GM21576 (cell line): ENCODE data around the gene GAL3ST2.
"Not testable (repeated sequence)": the region's sequence is repeated elsewhere in the genome, so short reads cannot be mapped to it uniquely, and the experiment has no call there.

ENCODE experiments used
- ATAC-seq: cut with Tn5 transposase; IDR thresholded peaks from one replicate; pipeline ENCODE4 v1.9.1; 2021; ENCODE audit warnings: mild to moderate bottlenecking, moderate library complexity; ENCODE audit not compliant: unreplicated experiment

GAL3ST2 gene

GRCh38 chr2:241746084-241746483 is 30.5 kb upstream of the GAL3ST2 start:
- no peak for ATAC-seq

- no peak for ATAC-seq
These were observed 28.0 kb upstream of the GAL3ST2 start for GRCh38 chr2:241748468-241749256.

GRCh38 chr2:241750076-241750840 is 26.4 kb upstream of the GAL3ST2 start:
- no peak for ATAC-seq

GRCh38 chr2:241751152-241751551 is 25.5 kb upstream of the GAL3ST2 start:
- ATAC-seq, result no peak

GRCh38 chr2:241751776-241752175 is 24.8 kb upstream of the GAL3ST2 start:
- no peak for ATAC-seq

- ATAC-seq, result no peak
These were observed 24.4 kb upstream of the GAL3ST2 start for GRCh38 chr2:241752253-241752652.

- ATAC-seq, result no peak
These were observed 23.8 kb upstream of the GAL3ST2 start for GRCh38 chr2:241752689-241753276.

GRCh38 chr2:241753493-241753892 is 23.1 kb upstream of the GAL3ST2 start:
- no peak for ATAC-seq

- no peak for ATAC-seq
These were observed 22.6 kb upstream of the GAL3ST2 start for GRCh38 chr2:241754042-241754441.

GRCh38 chr2:241755166-241755565 is 21.5 kb upstream of the GAL3ST2 start:
- ATAC-seq, result no peak

GRCh38 chr2:241755777-241756176 is 20.8 kb upstream of the GAL3ST2 start:
- no peak for ATAC-seq

GRCh38 chr2:241759067-241759807 is 17.4 kb upstream of the GAL3ST2 start:
- no peak for ATAC-seq

GRCh38 chr2:241759893-241760292 is 16.7 kb upstream of the GAL3ST2 start:
- not testable (repeated sequence) for ATAC-seq

- no peak for ATAC-seq
These were observed 16.3 kb upstream of the GAL3ST2 start for GRCh38 chr2:241760301-241760771.

GRCh38 chr2:241762321-241762932 is 14.2 kb upstream of the GAL3ST2 start:
- no peak for ATAC-seq

GRCh38 chr2:241762933-241763369 is 13.7 kb upstream of the GAL3ST2 start:
- no peak for ATAC-seq

- ATAC-seq, result no peak
These were observed 12.9 kb upstream of the GAL3ST2 start for GRCh38 chr2:241763551-241764274.

GRCh38 chr2:241764275-241765241 is 12.1 kb upstream of the GAL3ST2 start:
- no peak for ATAC-seq
